ENCODE measurements around the gene ADCY4. TPM values are rescaled to one million over a fixed set of nuclear protein-coding genes. Genes with fewer than 3 reads are reported as not detected.

ADCY4 gene
- total and polyA plus RNA-seq, 2 of the 8 experiments (the other 6 are each of a cell fraction or from before 2014, with no cell fraction given): 0.27 to 0.35 TPM

- Histone ChIP-seq H3K4ac (replicated peaks; ENCODE audit: insufficient read length, low read depth, low read length) (no peak overlapping the region), H3K18ac (ENCODE audit: extremely low read depth, low read length) (no peak overlapping the region), H4K20me1 (replicated peaks in 1 of 2; ENCODE audit: control insufficient read depth in 1 of 2, insufficient read depth in 2 of 2, low read length in 2 of 2) (peaks cover 0 to 2% of the 10 kb centered on the region in 2 experiments), H3K23ac (ENCODE audit: insufficient read length) (no peak overlapping the region), H3K4me1 (replicated peaks in 1 of 4; ENCODE audit: control insufficient read depth in 3 of 4, insufficient read depth in 4 of 4, low read length in 3 of 4) (peaks cover 0 to 20% (median 7%) of the 10 kb centered on the region in 4 experiments; a peak in 5 of 7 replicates), H3K79me2 (ENCODE audit: control insufficient read depth in 1 of 2, insufficient read depth in 2 of 2, low read length in 2 of 2) (no peaks in the 10 kb centered on the region), H3K9ac (replicated peaks in 1 of 4; ENCODE audit: extremely low read depth in 1 of 4, low read depth in 3 of 4, low read length in 3 of 4) (no peak overlapping the region), H2BK15ac (ENCODE audit: low read length) (no peak overlapping the region), H3K56ac (replicated peaks; ENCODE audit: insufficient read length, low read depth, low read length) (no peak overlapping the region), H4K91ac (replicated peaks; ENCODE audit: insufficient read length, low read length) (no peak overlapping the region), H2AFZ (ENCODE audit: low read length) (no peak overlapping the region), H4K8ac (ENCODE audit: extremely low read depth, insufficient read depth, low read length) (no peak overlapping the region), H2BK20ac (ENCODE audit: low read length) (no peak overlapping the region), H2BK120ac (replicated peaks; ENCODE audit: low read depth, low read length) (no peak overlapping the region), H3K14ac (ENCODE audit: insufficient read length) (no peak overlapping the region), H3K4me2 (ENCODE audit: insufficient read depth in 1 of 2, low read depth in 2 of 2, low read length in 2 of 2) (no peak overlapping the region), H2BK12ac (ENCODE audit: low read depth, low read length) (no peak overlapping the region), H4K5ac (ENCODE audit: insufficient read length, low read depth, low read length) (no peak overlapping the region), H3K27ac (ENCODE audit: low read depth, low read length) (no peak overlapping the region), H2AK5ac (ENCODE audit: low read depth, low read length) (no peak overlapping the region; the same call in 1 of the 2 replicates), H3K4me3 (ENCODE audit: extremely low read depth in 1 of 4, insufficient read depth in 2 of 4, low read depth in 3 of 4, low read length in 4 of 4) (no peak overlapping the region), H3K36me3 (ENCODE audit: control insufficient read depth in 2 of 4, insufficient read depth in 4 of 4, low read length in 3 of 4) (no peaks in the 10 kb centered on the region), H3K9me3 (ENCODE audit: insufficient read depth in 2 of 2, low read depth in 1 of 2, low read length in 1 of 2) (no peaks in the 10 kb centered on the region), H3K79me1 (ENCODE audit: low read depth, low read length) (no peaks in the 10 kb centered on the region), H2BK5ac (ENCODE audit: low read depth, low read length) (no peak overlapping the region), H3K23me2 (ENCODE audit: low read depth, low read length) (peaks cover 26% of the 10 kb centered on the region), H3K27me3 (replicated peaks in 1 of 4; ENCODE audit: control insufficient read depth in 3 of 4, extremely low read depth in 1 of 4, insufficient read depth in 3 of 4, low read length in 3 of 4) (peaks cover 69 to 96% (median 91%) of the 10 kb centered on the region in 4 experiments)
- CTCF ChIA-PET (ENCODE audit: partially characterized antibody): interaction anchor here (0.8 to 27.8 kb wide), 10 partner anchors 8 to 90 kb away, joined by 3 to 664 read pairs (median 5); partner anchors contain the start of genes CBLN3, KHNYN and NFATC4
- 80% methylated on average over 6 of the region's 7 CpGs; no CpG with 5 or more reads in 1 of the 2 experiments for WGBS, 2 experiments (ENCODE audit: extremely low coverage in 1 of 2, insufficient coverage in 1 of 2, insufficient read length in 1 of 2, insufficient replicate concordance in 2 of 2, low coverage in 1 of 2, low lambda C conversion rate in 2 of 2, missing lambda C conversion rate in 1 of 2)
- POLR2A ChIA-PET (ENCODE audit: partially characterized antibody): no interaction called here
- DNase-seq (ENCODE audit: low read depth in 1 of 2, low spot score in 2 of 2) (no peak), FAIRE-seq (no peak)
- TF ChIP-seq GABPA (IDR thresholded peaks at IDR 0.05; ENCODE audit: borderline replicate concordance, insufficient read depth, low read length) (no peak), SRF (IDR thresholded peaks at IDR 0.05; ENCODE audit: low read depth, low read length) (no peak), BCL11A (IDR thresholded peaks at IDR 0.05; ENCODE audit: low read depth in 2 of 2, low read length in 2 of 2) (no peak), EZH2 (IDR thresholded peaks at IDR 0.05; ENCODE audit: low read depth, low read length, severe bottlenecking) (no peak), RFX5 (IDR thresholded peaks at IDR 0.05; ENCODE audit: borderline replicate concordance, low read depth, low read length) (no peak), CHD2 (IDR thresholded peaks at IDR 0.05; ENCODE audit: low read length) (no peak), USF2 (IDR thresholded peaks at IDR 0.05; ENCODE audit: low read length) (no peak), RNF2 (IDR thresholded peaks at IDR 0.05; ENCODE audit: borderline replicate concordance, low read depth, low read length, missing control alignments, poor library complexity, severe bottlenecking) (no peak), TAF1 (IDR thresholded peaks at IDR 0.05; ENCODE audit: low read depth, low read length) (no peak)
Measured at GRCh38 chr14:24337144-24337823, 2.4 kb upstream of the ADCY4 start.
